ENCODE data around the gene SNX21.

SNX21 gene

DNA sequence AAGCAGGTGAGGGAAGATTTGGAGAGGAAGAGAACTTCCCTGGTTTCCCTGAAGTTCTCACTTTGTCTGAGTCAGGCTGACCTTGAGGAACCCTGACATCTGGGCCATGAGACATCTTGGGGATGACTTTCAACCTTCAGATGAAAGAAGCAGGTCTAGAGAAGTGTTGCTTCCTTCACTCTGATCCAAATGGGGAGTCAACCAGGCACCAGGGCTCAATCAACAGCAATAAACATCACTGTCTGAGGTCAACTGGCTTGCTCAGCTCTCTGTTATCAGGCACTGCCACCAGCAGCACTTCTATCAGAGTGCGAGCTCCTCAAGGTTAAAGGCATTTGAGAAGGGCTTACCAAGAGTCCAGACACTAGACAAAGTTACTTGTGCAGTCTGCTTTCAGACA lies 17.3 kb downstream of the SNX21 start:
- DNase-seq (ENCODE audit: insufficient read length, low spot score), result no peak
- no peak for TF ChIP-seq CTCF (IDR thresholded peaks at IDR 0.05; ENCODE audit: insufficient read depth, missing control alignments)
- FAIRE-seq, result no peak

- FAIRE-seq (no peak), DNase-seq (ENCODE audit: insufficient read length, low spot score) (no peak)
- TF ChIP-seq CTCF (IDR thresholded peaks at IDR 0.05; ENCODE audit: insufficient read depth, missing control alignments), result no peak
These were observed 17.9 kb downstream of the SNX21 start for GRCh38 chr20:45851501-45851900.

DNA sequence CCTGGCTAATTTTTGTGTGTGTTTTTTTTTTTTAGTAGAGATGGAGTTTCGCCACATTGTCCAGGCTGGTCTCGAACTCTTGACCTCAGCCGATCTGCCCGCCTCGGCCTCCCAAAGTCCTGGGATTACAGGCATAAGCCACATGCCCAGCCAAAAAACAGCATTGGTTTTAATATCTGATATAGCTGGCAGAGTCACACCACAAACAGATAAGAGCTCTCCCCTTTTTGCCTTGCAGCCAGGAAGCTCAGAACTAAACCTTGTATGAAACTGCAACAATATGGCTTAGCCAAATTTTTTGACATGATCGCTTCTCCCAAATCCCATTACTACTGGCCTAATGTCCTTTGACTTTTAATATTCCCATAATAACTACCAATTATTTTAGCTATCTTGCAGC lies 18.7 kb downstream of the SNX21 start:
- DNase-seq (ENCODE audit: insufficient read length, low spot score), result no peak
- FAIRE-seq, result no peak
- no peak for TF ChIP-seq CTCF (IDR thresholded peaks at IDR 0.05; ENCODE audit: insufficient read depth, missing control alignments)

DNA sequence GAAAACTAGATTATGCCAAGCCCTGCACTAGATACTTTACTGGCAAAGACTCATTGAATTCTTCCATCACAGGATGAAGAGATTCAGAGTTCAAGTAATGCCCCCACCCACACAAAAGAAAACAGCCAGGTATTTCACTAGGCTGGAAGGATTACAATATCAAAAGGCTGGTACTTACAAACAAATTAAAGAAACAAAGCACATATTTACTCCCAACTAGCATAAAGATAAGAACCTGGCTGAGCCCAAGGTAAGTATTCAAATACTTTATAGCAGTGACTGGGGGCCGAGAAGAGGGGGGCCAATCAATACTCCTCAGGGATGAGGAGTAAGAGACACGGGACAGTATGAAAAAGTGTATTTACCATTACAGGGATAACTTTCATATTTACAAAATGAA lies 19.9 kb downstream of the SNX21 start:
- DNase-seq (ENCODE audit: insufficient read length, low spot score), result no peak
- no peak for FAIRE-seq
- no peak for TF ChIP-seq CTCF (IDR thresholded peaks at IDR 0.05; ENCODE audit: insufficient read depth, missing control alignments)

- no peak for TF ChIP-seq CTCF (IDR thresholded peaks at IDR 0.05; ENCODE audit: insufficient read depth, missing control alignments)
- DNase-seq (ENCODE audit: insufficient read length, low spot score) (peak; percentile 99), FAIRE-seq (no peak)
These were observed 23.7 kb downstream of the SNX21 start, which contains the start of the genes ACOT8 and ZSWIM3 for GRCh38 chr20:45857114-45857881. Gene ACOT8 (minus strand): TSS chr20:45857392. CDS start chr20:45857315, 77 bp downstream. Gene ZSWIM3 (plus strand): TSS chr20:45857614. CDS start chr20:45857826, 212 bp downstream.

- no peak for FAIRE-seq
- DNase-seq (ENCODE audit: insufficient read length, low spot score), result peak; percentile 55
- TF ChIP-seq CTCF (IDR thresholded peaks at IDR 0.05; ENCODE audit: insufficient read depth, missing control alignments), result no peak
These were observed 24.2 kb downstream of the SNX21 start for GRCh38 chr20:45857882-45858216.

- TF ChIP-seq CTCF (IDR thresholded peaks at IDR 0.05; ENCODE audit: insufficient read depth, missing control alignments), result no peak
- no peak for FAIRE-seq
These were observed 26.3 kb downstream of the SNX21 start for GRCh38 chr20:45859916-45860315.

More at GRCh38 chr20:45859916-45860315, 26.3 kb downstream of the SNX21 start:
- no peak for DNase-seq (ENCODE audit: insufficient read length, low spot score)

Data from D721Med (cell line).